SK-N-SH (cell line): Measurements from ENCODE around the gene C15orf61. TPM values are rescaled to one million over a fixed set of nuclear protein-coding genes. Genes with fewer than 3 reads are reported as not detected.
A peak's percentile ranks its signal among the peaks of the same experiment; 100 is the strongest.

Experiments
- CTCF ChIA-PET: fragments of 300-600, 350-600 bp; formaldehyde crosslinking; extraction: SDS; loops from one replicate; lab custom pipeline; 2021; lab: Yijun Ruan, JAX
- POLR2A ChIA-PET: fragments of 350-600 bp; sonication (Branson Sonifier 250); formaldehyde crosslinking; extraction: SDS; loops from one replicate; lab custom pipeline; 2020; ENCODE audit warnings: antibody characterized with exemption, inconsistent platforms; lab: Yijun Ruan, JAX
- DNase-seq: peaks from one replicate; pipeline ENCODE4 v3.0.0; 2012
- H2AFZ ChIP-seq: fragments of 200-600 bp; sonication (generic); 2 replicates; pipeline ENCODE4 v1.8.1; 2016; ENCODE audit warnings: antibody characterized with exemption, mild to moderate bottlenecking, low read depth
- H3F3A ChIP-seq: fragments of 200-600 bp; sonication (generic); replicated peaks from 2 replicates; pipeline ENCODE3; 2016; ENCODE audit warnings: antibody characterized with exemption, mild to moderate bottlenecking; ENCODE audit not compliant: insufficient read depth
- H3K27ac ChIP-seq, 2 experiments: fragments of 200-500 bp in 1 of 2; fragments of 200-600 bp in 1 of 2; sonication (Bioruptor generic) in 1 of 2; sonication (generic), shearing (Covaris generic) in 1 of 2; 2 replicates each; pipeline versions ENCODE4 v1.5.1 to v1.6.1; 2014 to 2016; ENCODE audit warnings: low read depth in 2 of 2, inconsistent platforms in 1 of 2, low read length in 1 of 2, mild to moderate bottlenecking in 1 of 2, mixed read lengths in 1 of 2
- H3K27me3 ChIP-seq: fragments of 200-600 bp; sonication (generic), shearing (Covaris generic); 2 replicates; pipeline ENCODE4 v1.6.1; 2016; ENCODE audit warnings: mixed run types; ENCODE audit not compliant: insufficient read depth
- H3K36me3 ChIP-seq, 2 experiments: fragments of 200-500 bp in 1 of 2; fragments of 200-600 bp in 1 of 2; sonication (Bioruptor generic) in 1 of 2; sonication (generic) in 1 of 2; replicated peaks in 1 of 2; 2 replicates each; pipeline versions ENCODE3 to v1.5.1; 2014 to 2016; ENCODE audit warnings: low read length in 1 of 2, mild to moderate bottlenecking in 1 of 2; ENCODE audit not compliant: insufficient read depth in 2 of 2, control insufficient read depth in 1 of 2
- H3K4me1 ChIP-seq, 2 experiments: fragments of 200-500 bp in 1 of 2; fragments of 200-600 bp in 1 of 2; sonication (Bioruptor generic) in 1 of 2; sonication (generic), shearing (Covaris generic) in 1 of 2; 2 replicates each; pipeline versions ENCODE4 v1.5.1 to v1.6.1; 2014 to 2016; ENCODE audit warnings: low read depth in 1 of 2, low read length in 1 of 2, mixed run types in 1 of 2; ENCODE audit not compliant: insufficient read depth in 2 of 2, control insufficient read depth in 1 of 2
- H3K4me2 ChIP-seq: fragments of 200-600 bp; sonication (generic), shearing (Covaris generic); 2 replicates; pipeline ENCODE4 v1.6.1; 2017; ENCODE audit warnings: mixed run types
- H3K4me3 ChIP-seq, 2 experiments: fragments of 200-500 bp in 1 of 2; fragments of 200-600 bp in 1 of 2; sonication (Bioruptor generic) in 1 of 2; sonication (generic), shearing (Covaris generic) in 1 of 2; 2 replicates each; pipeline versions ENCODE4 v1.5.1 to v1.8.1; 2014 to 2016; ENCODE audit warnings: low read depth in 2 of 2, inconsistent platforms in 1 of 2, low read length in 1 of 2, mild to moderate bottlenecking in 1 of 2, mixed read lengths in 1 of 2, moderate library complexity in 1 of 2
- H3K79me2 ChIP-seq: fragments of 200-600 bp; sonication (generic); 2 replicates; pipeline ENCODE4 v1.8.1; 2017; ENCODE audit warnings: mild to moderate bottlenecking; ENCODE audit not compliant: insufficient read depth
- H3K9ac ChIP-seq: fragments of 200-600 bp; sonication (generic); 2 replicates; pipeline ENCODE4 v1.6.1; 2017; ENCODE audit warnings: mixed run types
- H3K9me2 ChIP-seq: fragments of 200-600 bp; sonication (generic); 2 replicates; pipeline ENCODE4 v1.6.1; 2017; ENCODE audit warnings: mixed run types
- H3K9me3 ChIP-seq: fragments of 200-600 bp; sonication (generic); 2 replicates; pipeline ENCODE4 v1.6.1; 2017; ENCODE audit warnings: mixed run types, mild to moderate bottlenecking, moderate library complexity
- H4K20me1 ChIP-seq: fragments of 200-600 bp; sonication (generic); 2 replicates; pipeline ENCODE4 v1.6.1; 2017; ENCODE audit warnings: mild to moderate bottlenecking, mixed run types; ENCODE audit not compliant: insufficient read depth
- ELF1 ChIP-seq: IDR thresholded peaks from 2 replicates; pipeline ENCODE4 v1.4.0; 2012
- FOXM1 ChIP-seq: IDR thresholded peaks from 2 replicates; pipeline ENCODE4 v1.4.0; 2012; ENCODE audit warnings: low read depth, mild to moderate bottlenecking
- GATA2 ChIP-seq: sonication (generic); formaldehyde crosslinking; IDR thresholded peaks from 2 replicates; pipeline ENCODE4 v1.5.0; 2020; ENCODE audit warnings: mild to moderate bottlenecking, missing genetic modification reagents
- RCOR1 ChIP-seq: fragments of 150-350 bp; IDR thresholded peaks from 2 replicates; pipeline ENCODE4 v1.6.1; 2017; ENCODE audit warnings: antibody characterized with exemption, low read length
- TAF1 ChIP-seq: IDR thresholded peaks from 2 replicates; pipeline ENCODE4 v1.6.1; 2012; ENCODE audit warnings: low read depth, mild to moderate bottlenecking, low read length, moderate library complexity, borderline replicate concordance
- TCF12 ChIP-seq: IDR thresholded peaks from 2 replicates; pipeline ENCODE4 v1.4.0; 2012
- TEAD4 ChIP-seq: IDR thresholded peaks from 2 replicates; pipeline ENCODE4 v1.4.0; 2012; ENCODE audit warnings: mild to moderate bottlenecking, borderline replicate concordance; ENCODE audit not compliant: insufficient read depth
- YY1 ChIP-seq: IDR thresholded peaks from 2 replicates; pipeline ENCODE4 v1.4.0; 2012; ENCODE audit warnings: low read depth, mild to moderate bottlenecking
- WGBS: methylation state at CpG from one replicate; pipeline ENCODE4 v1.1.6; 2017; ENCODE audit warnings: low lambda C conversion rate; 5-methylcytosine and 5-hydroxymethylcytosine counted together
- polyA plus RNA-seq, 3 experiments: library from polyadenylated mRNA; depleted of rRNA; stranded (reverse); fragments of >200 nt; gene quantifications; 2 replicates each; pipeline ENCODE4 v1.2.3, GENCODE V29; 2012
- TF ChIP-seq, protein P1 (sequence below): IDR thresholded peaks from 2 replicates; pipeline ENCODE4; 2012
- TF ChIP-seq, protein P2 (sequence below): fragments of 150-350 bp; IDR thresholded peaks from 2 replicates; pipeline ENCODE4 v1.6.1; 2017; ENCODE audit warnings: antibody characterized with exemption, low read length, low read depth, borderline replicate concordance
- TF ChIP-seq, protein P3 (sequence below): IDR thresholded peaks from 2 replicates; pipeline ENCODE4 v1.4.0; 2012; ENCODE audit warnings: low read depth, borderline replicate concordance
- TF ChIP-seq, protein P4 (sequence below): IDR thresholded peaks from 2 replicates; pipeline ENCODE4 v1.4.0; 2012; ENCODE audit warnings: low read depth

C15orf61 gene
- polyA plus RNA-seq, 1 of the 3 experiments (the other 2 are of a cell fraction), result 4.0 TPM

DNA sequence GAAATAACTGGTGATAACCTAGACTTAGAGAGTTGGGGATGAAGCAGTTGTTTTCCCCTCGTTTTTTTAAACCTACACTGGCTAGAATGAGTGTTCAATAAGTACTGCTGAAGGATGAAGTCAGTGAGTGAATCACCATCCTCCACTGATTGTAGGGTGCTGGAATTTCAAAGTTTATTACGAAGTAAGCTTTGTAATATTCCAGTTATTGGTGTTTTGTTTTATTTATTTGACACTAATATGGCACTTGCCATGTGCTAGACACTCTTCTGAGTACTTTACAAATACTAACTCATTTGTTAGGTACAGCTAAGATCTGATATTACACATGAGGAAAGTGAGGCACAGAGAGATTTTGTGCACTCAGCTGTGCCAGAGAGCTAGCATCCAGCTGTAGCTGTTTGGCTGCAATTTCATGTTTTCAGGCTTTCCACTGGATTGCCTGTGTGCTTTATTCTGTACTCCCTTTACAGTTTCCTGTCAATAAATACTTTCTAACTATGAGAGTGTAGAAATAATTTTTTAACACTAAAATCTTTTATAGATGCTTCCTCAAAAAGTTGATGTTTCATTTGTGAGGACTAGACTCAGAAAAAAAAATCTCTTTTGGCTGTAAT, 27.4 kb downstream of the C15orf61 start (continued):
- no peak for TF ChIP-seq GATA2 (CRISPR knock-in tag)

DNA sequence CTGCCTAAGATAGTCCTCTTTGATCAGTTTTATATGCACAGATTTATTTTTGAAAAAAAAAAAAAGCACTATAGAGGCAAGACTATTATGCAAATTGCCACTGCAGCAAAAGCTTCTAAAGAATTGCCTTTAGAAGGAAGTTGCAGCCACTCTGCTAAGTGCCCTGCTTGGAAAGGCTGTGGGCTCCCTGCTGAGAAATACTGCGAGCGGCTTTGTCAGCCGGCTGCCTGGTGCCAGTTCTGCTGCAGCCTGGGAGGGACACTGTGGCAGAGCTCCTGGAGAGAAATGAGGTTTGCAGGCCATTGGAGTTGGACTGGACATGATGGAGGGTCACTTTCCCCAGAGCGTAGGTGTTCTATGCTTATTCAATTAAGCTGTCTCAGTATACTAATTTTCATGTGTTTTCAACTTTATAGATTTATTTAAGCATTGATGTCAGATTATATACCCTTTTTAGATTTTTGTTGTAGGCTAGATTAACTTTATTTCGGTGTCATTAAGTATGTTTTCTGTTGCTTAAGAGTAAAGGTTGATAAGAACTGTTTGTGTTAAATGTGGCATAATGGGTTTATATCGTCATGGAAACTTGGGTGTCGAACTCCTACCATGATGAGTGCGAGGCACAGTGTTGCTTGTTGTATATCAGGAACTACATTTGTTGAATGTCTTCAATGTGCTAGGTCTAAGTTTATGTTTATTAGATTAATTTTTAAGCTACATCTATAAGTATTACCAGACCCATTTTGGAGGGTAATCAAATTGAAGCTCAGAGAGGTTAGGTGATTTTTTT, 28.1 kb downstream of the C15orf61 start:
- Histone ChIP-seq H3K9ac (no peak overlapping the region; the same call in 1 of the 2 replicates), H3K79me2 (peaks cover 16% of the 10 kb centered on the region; the same call in 1 of the 2 replicates), H3K9me3 (no peaks in the 10 kb centered on the region), H4K20me1 (no peaks in the 10 kb centered on the region), H3K4me3 (no peak overlapping the region), H3K4me1 (peaks cover 22 to 30% of the 10 kb centered on the region in 2 experiments; a peak in 3 of 4 replicates), H3K9me2 (no peaks in the 10 kb centered on the region), H3K36me3 (peaks cover 17 to 27% of the 10 kb centered on the region in 2 experiments), H3K27ac (peak overlapping the region; percentile 61 to 64), H3K27me3 (no peaks in the 10 kb centered on the region), H3K4me2 (peak overlapping the region; percentile 16; the same call in 1 of the 2 replicates), H3F3A (peaks cover 11% of the 10 kb centered on the region), H2AFZ (no peak overlapping the region)
- TF ChIP-seq TAF1, result no peak
- TF ChIP-seq, protein P1, sequence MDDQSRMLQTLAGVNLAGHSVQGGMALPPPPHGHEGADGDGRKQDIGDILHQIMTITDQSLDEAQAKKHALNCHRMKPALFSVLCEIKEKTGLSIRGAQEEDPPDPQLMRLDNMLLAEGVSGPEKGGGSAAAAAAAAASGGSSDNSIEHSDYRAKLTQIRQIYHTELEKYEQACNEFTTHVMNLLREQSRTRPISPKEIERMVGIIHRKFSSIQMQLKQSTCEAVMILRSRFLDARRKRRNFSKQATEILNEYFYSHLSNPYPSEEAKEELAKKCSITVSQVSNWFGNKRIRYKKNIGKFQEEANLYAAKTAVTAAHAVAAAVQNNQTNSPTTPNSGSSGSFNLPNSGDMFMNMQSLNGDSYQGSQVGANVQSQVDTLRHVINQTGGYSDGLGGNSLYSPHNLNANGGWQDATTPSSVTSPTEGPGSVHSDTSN, result no peak
- no peak for TF ChIP-seq RCOR1
- TF ChIP-seq, protein P2, sequence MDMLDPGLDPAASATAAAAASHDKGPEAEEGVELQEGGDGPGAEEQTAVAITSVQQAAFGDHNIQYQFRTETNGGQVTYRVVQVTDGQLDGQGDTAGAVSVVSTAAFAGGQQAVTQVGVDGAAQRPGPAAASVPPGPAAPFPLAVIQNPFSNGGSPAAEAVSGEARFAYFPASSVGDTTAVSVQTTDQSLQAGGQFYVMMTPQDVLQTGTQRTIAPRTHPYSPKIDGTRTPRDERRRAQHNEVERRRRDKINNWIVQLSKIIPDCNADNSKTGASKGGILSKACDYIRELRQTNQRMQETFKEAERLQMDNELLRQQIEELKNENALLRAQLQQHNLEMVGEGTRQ, result no peak
- TF ChIP-seq TCF12, result no peak
- no peak for TF ChIP-seq YY1
- TF ChIP-seq, protein P3, sequence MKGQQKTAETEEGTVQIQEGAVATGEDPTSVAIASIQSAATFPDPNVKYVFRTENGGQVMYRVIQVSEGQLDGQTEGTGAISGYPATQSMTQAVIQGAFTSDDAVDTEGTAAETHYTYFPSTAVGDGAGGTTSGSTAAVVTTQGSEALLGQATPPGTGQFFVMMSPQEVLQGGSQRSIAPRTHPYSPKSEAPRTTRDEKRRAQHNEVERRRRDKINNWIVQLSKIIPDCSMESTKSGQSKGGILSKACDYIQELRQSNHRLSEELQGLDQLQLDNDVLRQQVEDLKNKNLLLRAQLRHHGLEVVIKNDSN, result no peak
- TF ChIP-seq FOXM1, result no peak
- TF ChIP-seq ELF1, result no peak
- TF ChIP-seq, protein P4, sequence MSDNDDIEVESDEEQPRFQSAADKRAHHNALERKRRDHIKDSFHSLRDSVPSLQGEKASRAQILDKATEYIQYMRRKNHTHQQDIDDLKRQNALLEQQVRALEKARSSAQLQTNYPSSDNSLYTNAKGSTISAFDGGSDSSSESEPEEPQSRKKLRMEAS, result no peak
- TF ChIP-seq TEAD4, result no peak
- peak; percentile 54 for DNase-seq
- ChIA-PET POLR2A (no interaction called here), CTCF (interaction anchor here (1.0 to 1.4 kb wide), 5 partner anchors 10 to 662 kb away, joined by 3 to 6 read pairs (median 3); no protein-coding TSS in a partner anchor)
- WGBS, result 81% methylated on average over 8 of the region's 8 CpGs
